Measurements from ENCODE around the gene UNC45B.

- no peak for TF ChIP-seq CTCF (IDR thresholded peaks at IDR 0.05; ENCODE audit: low read length)
- TF ChIP-seq EZH2 (IDR thresholded peaks at IDR 0.05; ENCODE audit: borderline replicate concordance, low read length): no peak
Measured at GRCh38 chr17:35147375-35147905, at the start of gene UNC45B.

Data from OCI-LY1 (cell line).